KMS-11 (cell line): ENCODE results near the gene WDR86.

Source experiments
- H2AFZ ChIP-seq: fragments of 200-600 bp; sonication (generic); 2 replicates; pipeline ENCODE4 v1.6.1; 2016; ENCODE audit warnings: antibody characterized with exemption, mixed run types, low read depth
- H3K27ac ChIP-seq: fragments of 200-600 bp; sonication (generic); 2 replicates; pipeline ENCODE4 v1.6.1; 2016; ENCODE audit warnings: mild to moderate bottlenecking, mixed run types
- H3K27me3 ChIP-seq: fragments of 200-600 bp; sonication (generic); 2 replicates; pipeline ENCODE4 v1.6.1; 2017; ENCODE audit warnings: mild to moderate bottlenecking, low read depth, mixed run types, moderate library complexity; ENCODE audit not compliant: insufficient read depth
- H3K36me3 ChIP-seq: fragments of 200-600 bp; sonication (generic); 2 replicates; pipeline ENCODE4 v1.6.1; 2017; ENCODE audit warnings: mild to moderate bottlenecking, mixed run types; ENCODE audit not compliant: insufficient read depth
- H3K4me1 ChIP-seq: fragments of 200-600 bp; sonication (generic); 2 replicates; pipeline ENCODE4 v1.6.1; 2016; ENCODE audit warnings: mild to moderate bottlenecking, low read depth, mixed run types; ENCODE audit not compliant: poor library complexity, severe bottlenecking
- H3K4me2 ChIP-seq: fragments of 200-600 bp; sonication (generic); 2 replicates; pipeline ENCODE4 v1.7.0; 2016; ENCODE audit warnings: mild to moderate bottlenecking, mixed run types
- H3K4me3 ChIP-seq: fragments of 200-600 bp; sonication (generic); IDR thresholded peaks from 2 replicates; pipeline ENCODE4 v1.6.1; 2017; ENCODE audit warnings: low read depth, low read length, mixed read lengths; ENCODE audit not compliant: insufficient read depth
- H3K79me2 ChIP-seq: fragments of 200-600 bp; sonication (generic); 2 replicates; pipeline ENCODE4 v1.6.1; 2016; ENCODE audit warnings: low read depth, mixed run types; ENCODE audit not compliant: insufficient read depth
- H3K9ac ChIP-seq: fragments of 200-600 bp; sonication (generic); 2 replicates; pipeline ENCODE4 v1.6.1; 2016; ENCODE audit warnings: mild to moderate bottlenecking, mixed run types
- H4K20me1 ChIP-seq: fragments of 200-600 bp; sonication (generic); 2 replicates; pipeline ENCODE4 v1.6.1; 2016; ENCODE audit warnings: mild to moderate bottlenecking, mixed run types; ENCODE audit not compliant: insufficient read depth
- TF ChIP-seq, protein P1 (sequence below): fragments of 200-600 bp; sonication (generic); conservative IDR thresholded peaks from 2 replicates; pipeline ENCODE4 v1.6.1; 2017; ENCODE audit warnings: low read depth, mild to moderate bottlenecking, antibody characterized with exemption, low read length, moderate library complexity, mixed read lengths

Gene WDR86

DNA sequence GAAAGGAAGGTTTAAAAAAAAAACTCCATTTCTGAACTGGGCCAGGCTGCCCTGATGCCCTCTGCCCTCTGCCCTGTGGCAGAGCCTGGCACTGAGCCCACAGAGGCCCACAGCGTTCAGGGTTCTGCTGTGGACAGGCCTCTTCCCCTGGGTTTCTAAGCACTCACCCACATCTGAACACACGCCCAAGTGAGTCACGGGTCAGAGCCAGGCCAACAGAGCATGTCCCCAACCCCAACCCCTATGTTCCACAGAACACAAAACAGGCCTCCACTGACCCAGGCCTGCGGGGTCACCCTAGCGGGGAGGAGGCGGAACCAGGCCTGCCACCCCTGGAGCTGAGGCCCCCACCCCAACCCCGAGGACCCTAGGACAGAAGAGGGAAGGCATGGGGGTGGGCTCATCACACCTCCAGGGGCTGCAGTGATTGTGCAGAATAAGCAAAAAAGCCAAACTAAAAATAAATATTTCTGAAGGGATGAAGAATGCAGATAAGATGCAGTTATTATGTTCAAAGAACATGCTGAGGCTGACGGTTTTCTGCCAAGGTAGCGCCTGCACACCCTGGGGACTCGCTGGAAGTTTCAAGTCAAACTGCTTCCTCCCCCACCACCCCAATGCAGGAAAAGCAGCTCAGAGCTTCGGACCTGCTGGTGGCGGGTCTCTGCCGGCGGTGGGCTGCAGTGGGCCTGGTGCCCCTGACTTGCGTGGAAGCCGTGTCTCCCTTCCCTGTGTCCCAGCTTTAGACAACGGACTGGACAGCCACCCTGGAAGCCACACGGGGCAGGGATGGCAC lies 5.4 kb downstream of the WDR86 start:
- H3K4me1 ChIP-seq: no peaks in the 10 kb centered on the region
- H3K36me3 ChIP-seq: no peaks in the 10 kb centered on the region
- no peak overlapping the region for H3K4me3 ChIP-seq
- no peak overlapping the region for H2AFZ ChIP-seq
- TF ChIP-seq, protein P1, sequence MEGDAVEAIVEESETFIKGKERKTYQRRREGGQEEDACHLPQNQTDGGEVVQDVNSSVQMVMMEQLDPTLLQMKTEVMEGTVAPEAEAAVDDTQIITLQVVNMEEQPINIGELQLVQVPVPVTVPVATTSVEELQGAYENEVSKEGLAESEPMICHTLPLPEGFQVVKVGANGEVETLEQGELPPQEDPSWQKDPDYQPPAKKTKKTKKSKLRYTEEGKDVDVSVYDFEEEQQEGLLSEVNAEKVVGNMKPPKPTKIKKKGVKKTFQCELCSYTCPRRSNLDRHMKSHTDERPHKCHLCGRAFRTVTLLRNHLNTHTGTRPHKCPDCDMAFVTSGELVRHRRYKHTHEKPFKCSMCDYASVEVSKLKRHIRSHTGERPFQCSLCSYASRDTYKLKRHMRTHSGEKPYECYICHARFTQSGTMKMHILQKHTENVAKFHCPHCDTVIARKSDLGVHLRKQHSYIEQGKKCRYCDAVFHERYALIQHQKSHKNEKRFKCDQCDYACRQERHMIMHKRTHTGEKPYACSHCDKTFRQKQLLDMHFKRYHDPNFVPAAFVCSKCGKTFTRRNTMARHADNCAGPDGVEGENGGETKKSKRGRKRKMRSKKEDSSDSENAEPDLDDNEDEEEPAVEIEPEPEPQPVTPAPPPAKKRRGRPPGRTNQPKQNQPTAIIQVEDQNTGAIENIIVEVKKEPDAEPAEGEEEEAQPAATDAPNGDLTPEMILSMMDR: no peak
- H4K20me1 ChIP-seq: no peaks in the 10 kb centered on the region
- H3K4me2 ChIP-seq: no peak overlapping the region
- H3K79me2 ChIP-seq: no peaks in the 10 kb centered on the region
- no peak overlapping the region for H3K9ac ChIP-seq
- no peaks in the 10 kb centered on the region for H3K27me3 ChIP-seq
- H3K27ac ChIP-seq: no peak overlapping the region

DNA sequence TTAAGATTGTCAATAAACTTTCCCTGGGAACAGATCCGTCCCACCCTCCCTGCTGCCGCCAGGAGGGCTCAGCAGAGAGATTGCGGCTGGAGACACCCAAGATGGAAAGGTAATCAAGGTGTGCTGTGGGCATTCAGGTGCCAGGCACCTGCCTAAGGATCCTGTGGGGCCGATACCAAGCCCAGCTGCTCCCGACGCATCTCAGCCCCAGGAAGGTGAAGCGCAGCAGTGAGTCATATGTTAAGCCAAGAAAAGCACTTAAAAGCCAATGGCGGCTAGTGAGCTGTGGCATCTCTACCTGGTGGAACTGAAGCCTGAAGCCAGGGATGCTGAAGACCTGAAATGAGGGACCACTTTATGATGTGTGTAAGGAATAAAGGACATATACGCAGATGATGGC lies 6.1 kb downstream of the WDR86 start:
- Histone ChIP-seq H3K79me2 (no peaks in the 10 kb centered on the region), H3K4me1 (no peaks in the 10 kb centered on the region), H2AFZ (no peak overlapping the region), H3K27ac (no peak overlapping the region), H3K36me3 (no peaks in the 10 kb centered on the region), H4K20me1 (no peaks in the 10 kb centered on the region), H3K9ac (no peak overlapping the region), H3K27me3 (no peaks in the 10 kb centered on the region), H3K4me2 (no peak overlapping the region), H3K4me3 (no peak overlapping the region)
- TF ChIP-seq, protein P1: no peak

DNA sequence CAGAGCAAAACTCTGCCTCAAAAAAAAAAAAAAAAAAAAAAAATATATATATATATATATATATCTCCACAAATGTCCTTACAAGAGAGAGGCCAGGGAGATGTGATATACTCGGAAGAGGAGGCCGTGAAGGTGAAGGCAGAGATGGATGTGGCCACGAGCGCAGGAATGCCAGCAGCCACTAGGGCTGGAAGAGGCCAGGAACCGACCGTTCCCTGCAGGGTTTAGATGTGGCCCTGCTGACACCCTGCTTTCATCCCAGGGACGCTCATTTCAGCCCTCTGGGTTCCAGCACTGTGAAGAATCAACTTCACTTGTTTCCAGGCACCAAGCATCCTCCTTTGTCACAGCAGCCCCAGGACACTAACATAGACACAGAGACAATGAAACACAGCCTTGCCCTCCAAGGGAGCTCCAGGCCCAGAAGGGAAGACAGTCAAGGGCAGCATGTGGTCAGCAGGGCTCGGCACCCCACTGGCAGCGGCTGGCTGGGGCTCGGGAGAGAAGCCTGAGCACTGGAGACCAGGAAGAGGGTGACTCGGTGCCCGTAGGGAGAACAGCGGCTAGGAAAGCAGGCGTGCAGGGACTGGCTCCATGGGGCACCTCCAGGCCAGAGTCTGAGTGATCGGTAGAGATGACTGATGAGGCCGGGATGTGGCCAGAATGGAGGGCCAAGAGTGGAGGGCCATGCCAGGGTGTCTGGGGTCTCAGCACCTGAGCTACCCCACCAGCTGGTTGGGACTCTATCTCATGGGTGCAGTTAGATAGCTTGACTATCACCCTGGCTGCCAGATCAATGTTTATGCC lies 7.6 kb downstream of the WDR86 start:
- Histone ChIP-seq H3K27ac (no peak overlapping the region), H3K79me2 (no peaks in the 10 kb centered on the region), H3K36me3 (no peaks in the 10 kb centered on the region), H3K4me2 (no peak overlapping the region), H2AFZ (no peak overlapping the region), H3K4me1 (no peaks in the 10 kb centered on the region), H3K9ac (no peak overlapping the region), H4K20me1 (no peaks in the 10 kb centered on the region), H3K27me3 (no peaks in the 10 kb centered on the region), H3K4me3 (no peak overlapping the region)
- TF ChIP-seq, protein P1: no peak

DNA sequence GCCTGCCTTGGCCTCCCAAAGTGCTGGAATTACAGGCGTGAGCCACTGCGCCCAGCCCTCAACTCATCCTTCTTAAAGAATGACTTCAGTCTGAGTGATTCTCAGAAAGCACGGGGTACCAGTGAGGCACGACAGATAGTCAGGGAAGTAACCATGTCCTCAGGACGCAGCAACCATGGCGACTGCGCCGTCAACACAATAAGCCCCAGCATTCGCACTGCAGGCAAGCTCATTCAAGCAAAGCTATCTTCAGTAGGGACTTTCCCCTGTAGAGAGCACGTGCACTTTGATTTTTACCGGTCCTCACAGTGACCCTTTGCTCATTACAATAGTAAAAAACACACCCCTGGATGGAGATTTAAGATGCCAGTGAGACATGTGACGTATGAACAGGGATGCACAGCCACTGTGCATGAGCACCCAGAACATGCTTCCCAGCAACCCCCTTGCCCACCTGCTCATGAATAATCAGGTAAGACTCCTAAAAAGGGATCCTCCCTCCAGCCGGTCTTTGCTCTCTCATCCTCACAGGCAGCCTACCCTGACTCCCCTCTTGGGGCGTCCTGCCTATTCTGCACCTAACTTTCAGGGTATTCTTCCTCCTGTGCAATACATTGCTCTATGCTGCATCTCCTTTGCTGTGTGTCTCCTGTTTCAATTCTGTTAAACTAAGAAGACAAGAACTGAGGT lies 9.1 kb downstream of the WDR86 start:
- no peak overlapping the region for H2AFZ ChIP-seq
- no peak overlapping the region for H3K4me3 ChIP-seq
- H3K79me2 ChIP-seq: no peaks in the 10 kb centered on the region
- no peaks in the 10 kb centered on the region for H3K4me1 ChIP-seq
- H4K20me1 ChIP-seq: no peaks in the 10 kb centered on the region
- H3K27ac ChIP-seq: no peak overlapping the region
- no peak overlapping the region for H3K9ac ChIP-seq
- H3K36me3 ChIP-seq: no peaks in the 10 kb centered on the region
- no peaks in the 10 kb centered on the region for H3K27me3 ChIP-seq
- TF ChIP-seq, protein P1: no peak
- H3K4me2 ChIP-seq: no peak overlapping the region
